HG02840 (cell line): ENCODE data around the gene STAG1.
"Not testable (repeated sequence)": the region's sequence is repeated elsewhere in the genome, so short reads cannot be mapped to it uniquely, and the experiment has no call there.

Experiments used
- ATAC-seq: cut with Tn5 transposase; IDR thresholded peaks from one replicate; pipeline ENCODE4 v1.9.1; 2021; ENCODE audit warnings: mild to moderate bottlenecking, moderate library complexity, moderate number of reproducible peaks; ENCODE audit not compliant: unreplicated experiment, low FRiP score

Gene STAG1

DNA sequence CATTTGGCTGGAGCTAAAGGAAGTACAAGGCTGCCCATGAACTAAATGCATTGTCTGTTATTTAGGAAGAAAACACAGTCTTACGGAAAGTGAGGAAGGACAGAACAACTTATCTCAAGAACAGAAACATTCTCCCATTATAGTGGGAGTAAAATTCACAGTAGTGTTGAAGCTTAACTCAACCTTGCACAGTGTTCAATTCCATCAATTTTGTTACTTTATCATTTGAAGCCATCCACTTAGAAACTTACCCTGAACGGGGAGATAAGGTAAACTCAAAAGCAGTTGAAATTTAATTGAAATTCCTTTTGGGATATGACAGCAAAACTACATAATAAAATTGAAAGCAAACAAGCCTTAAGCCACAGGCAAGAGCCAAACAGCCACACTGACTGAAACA, 315.1 kb downstream of the STAG1 start:
- no peak for ATAC-seq

- no peak for ATAC-seq
Measured at GRCh38 chr3:136434429-136434828, 317.7 kb downstream of the STAG1 start.

- ATAC-seq, result no peak
Measured at GRCh38 chr3:136432685-136433084, 319.5 kb downstream of the STAG1 start.

DNA sequence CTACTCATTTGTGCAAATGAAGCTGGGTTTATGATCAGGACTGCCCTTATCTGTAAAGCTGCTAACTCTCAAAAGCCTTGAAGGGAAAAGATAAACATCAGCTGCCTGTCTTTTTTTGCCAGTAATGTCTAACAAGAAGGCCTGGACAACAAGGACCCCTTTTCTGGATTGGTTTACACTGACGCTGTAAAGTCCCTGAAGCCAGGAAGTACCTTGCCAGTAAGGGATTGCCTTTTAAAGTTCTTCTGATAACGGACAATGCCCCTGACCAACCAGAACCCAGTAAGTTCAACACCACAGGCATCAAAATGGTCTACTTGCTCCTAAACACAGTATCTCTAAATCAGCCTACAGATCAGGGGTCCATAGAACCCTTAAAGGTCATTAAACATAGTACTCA, 324.0 kb downstream of the STAG1 start:
- no peak for ATAC-seq

GRCh38 chr3:136427236-136427635, 324.9 kb downstream of the STAG1 start:
- ATAC-seq, result no peak

GRCh38 chr3:136414476-136414875, 337.7 kb downstream of the STAG1 start:
- no peak for ATAC-seq

DNA sequence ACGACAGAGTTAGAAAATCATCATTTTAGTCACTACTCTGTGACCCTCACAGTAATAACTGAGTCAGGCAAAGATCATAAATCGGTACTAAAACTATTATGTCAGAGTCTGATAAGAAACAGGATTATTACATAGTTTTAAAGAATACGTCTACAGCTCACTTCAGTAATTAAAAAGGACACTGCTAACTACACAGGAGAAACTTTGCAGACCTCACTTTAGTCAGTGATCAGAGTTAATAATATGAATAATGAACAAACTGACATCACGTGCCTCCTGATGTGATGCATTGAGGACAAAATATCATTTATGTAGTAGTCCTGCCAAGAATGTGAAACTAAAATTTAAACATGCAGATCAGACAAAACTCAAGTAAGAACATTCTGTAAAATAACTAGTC, 339.9 kb downstream of the STAG1 start:
- ATAC-seq, result no peak

- no peak for ATAC-seq
Measured at GRCh38 chr3:136409549-136409948, 342.6 kb downstream of the STAG1 start.

DNA sequence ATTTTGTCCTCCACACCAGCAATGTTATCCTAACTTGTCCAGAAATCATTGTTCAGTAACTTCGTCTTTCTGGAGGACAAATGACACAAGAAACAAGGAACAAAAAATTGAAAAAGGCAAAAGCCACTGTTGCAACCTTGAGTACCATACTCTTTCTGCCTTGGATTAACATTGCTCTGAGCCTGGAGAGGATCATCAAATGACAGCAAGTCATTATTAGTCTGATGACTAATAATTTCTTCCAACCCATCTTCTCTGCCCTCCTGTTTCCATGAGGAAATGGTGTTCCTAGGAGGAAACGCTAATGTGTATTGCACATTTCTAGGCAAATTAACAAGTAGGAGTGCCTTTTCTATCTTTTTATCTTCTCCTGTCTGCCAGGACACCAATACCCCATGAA, 348.1 kb downstream of the STAG1 start:
- ATAC-seq, result no peak

GRCh38 chr3:136396916-136397315, 355.3 kb downstream of the STAG1 start:
- ATAC-seq, result no peak

GRCh38 chr3:136390574-136390973, 361.6 kb downstream of the STAG1 start:
- no peak for ATAC-seq

DNA sequence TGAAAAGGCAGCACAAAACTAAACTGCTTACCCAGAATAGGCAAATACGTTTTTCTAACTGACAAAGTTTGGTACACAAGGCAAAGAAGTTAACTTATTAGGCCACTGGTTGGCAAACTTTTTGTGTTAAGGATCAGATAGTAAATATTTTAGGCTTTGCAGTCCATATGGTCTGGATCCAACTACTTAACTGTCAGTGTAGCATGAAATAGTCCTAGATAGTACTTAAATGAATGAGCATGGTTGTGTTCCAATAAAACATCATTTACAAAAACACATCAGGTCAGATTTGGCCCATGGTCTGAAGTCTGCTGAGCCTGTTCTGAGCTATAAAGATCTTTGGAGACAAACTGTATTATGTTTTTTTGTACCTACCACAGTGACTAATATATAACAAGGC, 365.1 kb downstream of the STAG1 start:
- no peak for ATAC-seq

DNA sequence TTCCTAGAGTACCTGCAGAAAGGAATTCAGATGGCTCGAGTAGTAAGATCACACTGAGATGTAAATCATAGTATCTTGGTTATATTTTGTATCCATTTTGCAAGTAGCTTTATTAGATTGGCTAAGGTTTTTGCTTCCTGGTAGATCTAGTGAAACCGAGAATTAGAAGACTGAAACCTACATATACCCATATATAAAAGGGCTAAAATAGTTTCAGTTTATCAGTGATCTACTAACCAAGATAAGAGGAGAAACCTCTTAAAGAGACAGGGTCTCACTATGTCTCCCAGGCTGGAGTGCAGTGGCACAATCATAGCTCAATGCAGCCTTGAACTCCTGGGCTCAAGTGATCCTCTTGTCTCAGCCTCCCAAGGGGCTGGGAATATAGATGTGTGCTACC, 366.7 kb downstream of the STAG1 start:
- no peak for ATAC-seq

GRCh38 chr3:136381051-136381450, 371.1 kb downstream of the STAG1 start:
- no peak for ATAC-seq

DNA sequence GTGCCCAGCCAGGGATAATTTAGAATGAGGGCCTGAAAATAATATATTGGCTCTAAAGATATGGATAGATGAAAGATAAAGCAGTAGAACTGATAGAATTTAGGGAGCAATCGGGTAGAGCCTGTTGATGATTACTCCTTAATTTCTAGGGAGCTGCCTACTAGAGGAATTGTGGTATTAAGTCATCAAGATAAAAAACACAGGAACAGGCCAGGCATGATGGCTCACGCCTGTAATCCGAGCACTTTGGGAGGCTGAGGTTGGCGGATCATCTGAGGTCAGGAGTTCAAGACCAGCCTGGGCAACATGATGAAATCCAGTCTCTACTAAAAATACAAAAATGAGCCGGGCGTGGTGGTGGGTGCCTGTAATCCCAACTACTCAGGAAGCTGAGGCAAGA, 371.6 kb downstream of the STAG1 start:
- ATAC-seq, result no peak

GRCh38 chr3:136378011-136378410, 374.2 kb downstream of the STAG1 start:
- ATAC-seq, result no peak

GRCh38 chr3:136377508-136377907, 374.7 kb downstream of the STAG1 start:
- ATAC-seq, result no peak

DNA sequence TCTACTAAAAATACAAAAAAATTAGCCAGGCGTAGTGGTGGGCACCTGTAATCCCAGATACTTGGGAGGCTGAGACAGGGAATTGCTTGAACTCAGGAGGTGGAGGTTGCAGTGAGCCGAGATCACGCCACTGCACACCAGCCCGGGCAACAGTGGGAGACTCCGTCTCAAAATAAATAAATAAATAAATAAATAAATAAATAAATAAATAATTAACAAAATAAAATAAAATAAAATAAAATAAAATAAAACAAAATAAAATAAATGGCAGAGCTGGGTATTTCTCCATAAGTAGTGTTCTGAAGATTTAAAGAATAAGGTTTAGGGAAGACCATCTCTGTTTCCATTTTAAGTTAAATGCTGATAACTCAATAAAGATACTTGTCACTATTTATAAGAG, 376.4 kb downstream of the STAG1 start:
- not testable (repeated sequence) for ATAC-seq

DNA sequence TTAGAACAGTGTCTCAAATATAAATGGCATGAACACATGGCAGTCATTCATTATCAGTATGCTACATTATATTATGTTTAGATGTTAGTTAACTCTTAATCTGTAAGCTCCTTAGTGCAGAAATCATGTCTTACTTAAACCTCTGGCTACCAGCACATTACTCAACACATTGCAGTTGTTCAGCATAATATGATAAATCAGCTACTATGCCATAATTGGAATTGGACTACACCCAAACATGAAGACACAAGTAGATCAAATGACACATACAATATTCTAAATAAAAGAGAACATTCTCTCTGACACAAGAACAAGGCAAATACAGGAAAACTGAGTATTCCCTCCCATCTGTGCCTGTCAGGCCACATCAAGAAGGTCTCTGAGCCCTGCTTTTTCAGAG, 385.9 kb downstream of the STAG1 start:
- ATAC-seq, result no peak

DNA sequence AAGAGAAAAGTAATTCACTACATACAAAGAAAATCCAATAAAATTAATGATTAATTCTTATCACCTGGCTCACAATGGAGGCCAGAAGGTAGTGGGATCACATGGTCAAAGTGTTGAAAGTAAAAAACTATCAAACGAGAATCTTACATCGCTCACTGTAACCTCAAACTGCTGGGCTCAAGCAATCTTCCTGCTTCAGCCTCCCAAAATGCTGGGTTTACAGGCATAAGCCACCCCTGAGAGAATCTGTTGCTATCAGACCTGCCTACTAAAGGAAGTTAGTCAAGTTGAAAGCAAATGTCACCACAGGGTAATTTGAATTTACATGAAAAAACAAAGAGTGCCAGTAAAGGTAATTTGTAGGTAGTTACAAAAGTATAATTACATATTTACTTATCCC, 398.7 kb downstream of the STAG1 start:
- ATAC-seq, result no peak

DNA sequence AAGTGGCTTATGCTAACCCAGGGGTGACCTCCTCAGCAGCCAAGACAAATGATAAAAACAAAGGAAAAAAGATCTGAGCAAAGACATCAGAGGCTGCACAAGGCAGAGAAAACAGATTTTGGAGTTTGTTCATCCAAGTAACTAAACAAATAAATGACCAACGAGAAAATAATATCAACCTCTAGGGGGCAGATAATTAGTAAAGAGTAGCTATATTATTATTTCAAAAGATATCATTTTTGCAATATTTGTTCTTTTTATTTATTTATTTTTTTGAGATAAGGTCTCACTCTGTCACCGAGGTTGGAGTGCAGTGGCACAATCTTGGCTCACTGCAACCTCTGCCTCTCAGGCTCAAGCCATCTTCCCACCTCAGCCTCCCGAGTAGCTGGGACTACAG, 400.3 kb downstream of the STAG1 start:
- ATAC-seq, result no peak

- ATAC-seq, result no peak
Measured at GRCh38 chr3:136351351-136351750, 400.8 kb downstream of the STAG1 start.

GRCh38 chr3:136350557-136350956, 401.6 kb downstream of the STAG1 start:
- ATAC-seq, result no peak
